Renal pelvis (tissue), 4 donors: ENCODE results near the gene KLHDC4. TPM values are rescaled to one million over a fixed set of nuclear protein-coding genes. Genes with fewer than 3 reads are reported as not detected.
A peak's percentile ranks its signal among the peaks of the same experiment; 100 is the strongest.

ENCODE experiments used
- DNase-seq: peaks from one replicate; pipeline ENCODE4 v3.0.0-alpha.2; 2013
- polyA plus RNA-seq, 3 donors: library from polyadenylated mRNA; unstranded; fragments of 120-200 nt; gene quantifications; one replicate each; pipeline ENCODE4 v1.2.1, GENCODE V29; 2013; ENCODE audit not compliant: insufficient read length in 3 of 3

The KLHDC4 gene
- polyA plus RNA-seq, 3 donors = 28.9 to 42.6 (median 41.0) TPM

GRCh38 chr16:87662254-87663204 is 103.3 kb downstream of the KLHDC4 start:
- DNase-seq = no peak

DNA sequence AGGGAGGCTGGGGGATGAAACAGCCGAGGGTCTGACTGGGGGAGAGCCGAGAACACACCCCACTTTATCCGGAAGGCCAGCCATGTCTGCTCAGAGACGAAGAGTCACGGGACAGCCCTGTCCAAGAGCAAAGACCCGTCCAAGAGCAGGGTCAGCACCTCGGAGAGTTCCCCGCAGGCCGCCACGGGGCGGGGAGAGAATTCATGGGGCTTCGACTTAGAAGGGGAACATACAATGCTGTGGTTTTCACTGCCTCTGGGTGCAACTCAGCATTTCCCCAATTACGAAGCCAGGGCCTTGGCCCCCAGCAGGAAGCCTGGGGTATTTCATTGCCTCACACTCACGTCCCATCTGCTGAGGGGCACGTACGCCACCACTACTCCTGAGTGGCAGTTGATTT is 104.2 kb downstream of the KLHDC4 start:
- DNase-seq = peak; percentile 60

DNA sequence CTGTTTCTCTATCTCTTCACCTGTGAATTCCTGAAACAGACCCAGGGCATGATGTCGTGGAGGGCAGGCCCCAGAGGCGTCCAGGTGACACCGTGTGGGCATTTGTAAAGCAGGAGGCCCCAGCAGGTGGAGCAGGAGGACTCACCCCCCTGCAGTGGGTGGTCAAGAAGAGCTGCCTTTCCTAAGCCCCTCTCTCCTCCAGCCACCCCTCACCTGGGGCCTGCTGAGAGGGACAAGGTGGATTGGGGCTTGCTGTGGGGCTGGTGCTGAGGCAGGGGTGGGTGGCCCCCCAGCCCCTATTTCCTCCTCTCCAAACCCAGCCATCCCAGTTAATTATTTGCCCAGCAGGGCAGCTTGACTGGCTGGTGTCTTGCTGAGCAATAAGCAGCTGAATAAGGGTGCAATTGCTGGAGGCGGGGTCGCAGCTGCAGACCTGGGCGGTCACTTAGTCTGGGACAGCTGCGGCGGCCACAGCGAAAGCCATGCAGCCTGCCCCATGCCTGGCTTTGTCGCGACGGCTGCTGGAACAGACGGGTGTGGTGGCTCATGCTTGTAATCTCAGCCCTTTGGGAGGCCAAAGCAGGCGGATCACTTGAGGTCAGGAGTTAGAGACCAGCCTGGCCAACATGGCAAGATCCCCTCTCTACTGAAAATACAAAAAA is 107.1 kb downstream of the KLHDC4 start:
- no peak for DNase-seq

Other genes with a start within 250 kb of the KLHDC4 start
- 1 to 10 TPM; 1.0 to 1.2 (median 1.1) TPM for gene JPH3, start 163.5 kb downstream of the KLHDC4 start, polyA plus RNA-seq
- 10 to 100 TPM in 1 of 3 donors, 1 to 10 TPM in 2; 4.8 to 10.0 (median 6.1) TPM for gene SLC7A5, start 103.5 kb upstream of the KLHDC4 start, polyA plus RNA-seq
- under 1 TPM; 0.16 to 0.25 (median 0.17) TPM for gene CA5A, start 170.5 kb upstream of the KLHDC4 start, polyA plus RNA-seq
- gene BANP, start 185.4 kb upstream of the KLHDC4 start, polyA plus RNA-seq = 10 to 100 TPM; 23.1 to 27.4 (median 27.3) TPM